GM21825 (cell line): ENCODE data around the gene KATNBL1.
"Not testable (repeated sequence)": the region's sequence is repeated elsewhere in the genome, so short reads cannot be mapped to it uniquely, and the experiment has no call there.

Source experiments
- ATAC-seq: cut with Tn5 transposase; IDR thresholded peaks from one replicate; pipeline ENCODE4 v1.9.1; 2021; ENCODE audit warnings: mild to moderate bottlenecking, moderate library complexity; ENCODE audit not compliant: unreplicated experiment

KATNBL1 gene

DNA sequence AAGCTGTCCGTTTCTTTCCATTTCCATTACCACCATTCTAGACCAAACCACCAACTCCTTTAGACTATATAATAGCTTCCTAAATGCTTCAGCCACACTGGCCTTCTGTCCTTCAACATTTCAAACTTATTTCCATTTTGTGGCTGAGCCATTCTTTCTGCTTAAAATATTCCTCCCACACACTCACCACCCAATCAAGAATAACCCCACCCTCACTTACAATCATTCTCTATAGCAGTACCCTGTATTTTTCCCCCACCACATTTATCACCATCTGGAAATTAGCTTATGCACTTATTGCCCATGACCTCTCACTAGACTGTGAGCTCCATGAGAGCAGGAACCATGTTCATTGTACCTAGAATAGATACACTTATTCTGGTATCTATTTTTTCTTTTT lies 6.6 kb downstream of the KATNBL1 start:
- no peak for ATAC-seq

DNA sequence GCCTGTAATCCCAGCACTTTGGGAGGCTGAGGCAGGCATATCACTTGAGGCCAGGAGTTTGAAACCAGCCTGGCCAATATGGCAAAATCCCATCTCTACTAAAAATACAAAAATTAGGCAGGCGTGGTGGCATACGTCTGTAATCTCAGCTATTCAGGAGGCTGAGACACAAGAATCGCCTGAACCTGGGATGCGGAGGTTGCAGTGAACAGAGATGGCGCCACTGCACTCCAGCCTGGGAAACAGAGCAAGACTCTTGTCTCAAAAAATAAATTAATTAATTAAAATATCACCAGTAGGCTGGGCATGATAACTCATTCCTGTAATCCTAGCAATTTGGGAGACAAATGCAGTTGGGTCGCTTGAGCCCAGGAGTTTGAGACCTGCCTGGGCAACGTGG lies 16.6 kb downstream of the KATNBL1 start:
- ATAC-seq, result not testable (repeated sequence)

- ATAC-seq, result no peak
Measured at GRCh38 chr15:34188711-34189110, 21.2 kb downstream of the KATNBL1 start.

GRCh38 chr15:34185666-34186065 lies 24.2 kb downstream of the KATNBL1 start:
- no peak for ATAC-seq

DNA sequence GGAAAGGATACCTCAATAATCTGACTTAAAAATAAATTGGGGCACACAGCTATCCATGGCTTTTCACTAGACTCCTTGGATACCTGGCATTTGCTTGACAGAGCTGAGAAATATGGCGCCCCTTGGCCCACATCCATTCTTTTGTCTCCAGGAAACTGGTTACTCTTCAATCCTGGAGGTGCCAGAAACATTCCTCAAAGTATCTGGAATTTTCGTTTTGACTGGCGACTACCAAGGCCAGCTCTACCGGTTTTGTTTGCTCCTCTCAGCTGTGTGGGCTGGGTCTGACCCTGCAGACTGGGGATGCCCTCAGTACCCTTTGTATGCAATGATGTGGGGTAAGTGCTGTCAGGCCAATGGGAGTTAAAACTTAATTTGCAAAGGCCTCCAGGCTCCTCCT lies 27.0 kb downstream of the KATNBL1 start:
- no peak for ATAC-seq

DNA sequence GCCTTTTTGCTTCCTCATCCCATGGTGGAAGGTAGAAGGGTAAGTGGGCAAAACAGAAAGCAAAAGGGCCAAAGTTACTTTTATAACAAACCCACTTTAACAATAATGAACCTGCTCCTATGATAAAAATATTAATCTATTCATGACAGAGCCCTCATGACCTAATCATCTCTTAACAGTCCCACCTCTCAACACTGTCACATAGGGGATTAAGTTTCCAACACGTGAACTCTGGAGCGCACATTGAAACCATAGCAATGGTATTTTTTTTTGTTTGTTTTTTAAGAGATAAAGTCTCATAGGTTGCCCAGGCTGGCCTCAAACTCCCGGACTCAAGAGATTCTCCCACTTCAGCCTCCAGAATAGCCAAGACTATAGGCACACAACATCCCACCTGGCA lies 30.7 kb downstream of the KATNBL1 start:
- no peak for ATAC-seq

- not testable (repeated sequence) for ATAC-seq
Measured at GRCh38 chr15:34165987-34166573, 43.8 kb downstream of the KATNBL1 start.

GRCh38 chr15:34161329-34161963 lies 48.5 kb downstream of the KATNBL1 start:
- ATAC-seq, result no peak

DNA sequence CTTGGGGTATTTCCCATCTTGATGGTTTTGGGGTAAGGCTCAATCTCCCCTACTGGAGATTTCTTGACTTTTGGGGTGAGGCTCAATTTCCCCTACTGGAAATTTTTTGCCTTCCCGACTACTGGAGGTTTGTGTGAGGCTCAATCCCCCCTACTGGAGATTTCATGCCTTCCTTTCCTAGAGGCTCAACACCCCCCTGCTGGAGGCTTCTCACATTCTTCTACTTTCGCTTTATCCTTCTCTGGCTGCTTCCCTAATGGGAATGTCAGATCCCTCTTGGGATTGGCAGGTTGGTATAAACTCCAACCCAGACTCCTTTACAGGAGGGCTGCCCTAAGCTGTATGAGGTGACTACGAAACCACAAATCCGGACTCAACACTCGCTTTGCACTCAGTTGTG lies 49.2 kb downstream of the KATNBL1 start:
- no peak for ATAC-seq

- no peak for ATAC-seq
Measured at GRCh38 chr15:34158355-34158754, 51.5 kb downstream of the KATNBL1 start.

DNA sequence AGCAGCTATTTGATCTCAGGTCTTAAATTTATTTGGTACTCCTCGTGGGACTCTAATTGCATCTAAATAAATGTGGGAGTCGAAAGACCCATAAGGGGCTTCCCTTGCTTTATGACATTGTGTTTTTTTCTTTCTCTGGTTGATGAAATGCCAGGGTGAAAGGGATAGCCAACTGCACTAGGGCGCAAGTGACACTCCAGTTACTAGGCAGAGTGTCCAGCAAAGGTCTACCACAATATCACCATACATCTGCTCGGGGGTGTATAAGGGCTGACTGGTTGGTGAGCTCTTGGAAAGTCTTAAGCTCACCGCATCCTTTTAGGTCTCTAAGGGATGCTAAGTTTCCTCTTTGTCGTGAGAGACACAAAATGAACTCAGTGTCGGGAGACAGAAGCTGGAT lies 54.0 kb downstream of the KATNBL1 start:
- ATAC-seq, result no peak

DNA sequence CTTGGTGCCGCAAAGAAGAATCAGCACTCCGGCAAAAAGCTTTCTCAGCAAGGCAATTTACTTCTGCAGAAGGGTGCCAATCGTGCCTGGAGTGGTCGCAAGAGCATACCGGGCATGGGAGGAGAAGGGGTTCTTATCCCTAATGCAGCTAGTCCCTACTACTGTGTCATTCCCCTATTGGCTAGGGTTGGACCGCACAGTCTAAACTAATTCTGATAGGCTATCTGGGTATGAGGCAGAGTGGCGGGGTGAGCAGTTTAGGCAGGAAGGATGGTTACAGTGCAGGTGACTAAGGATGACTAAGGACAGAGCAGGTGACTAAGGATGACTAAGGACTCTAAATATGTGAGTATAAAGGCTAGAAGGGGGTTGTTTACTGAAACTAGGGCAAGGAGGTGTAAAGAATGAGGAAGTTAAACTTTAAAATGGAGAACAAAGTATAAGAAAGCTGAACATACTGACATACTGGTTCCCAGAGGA lies 55.1 kb downstream of the KATNBL1 start:
- ATAC-seq, result no peak

DNA sequence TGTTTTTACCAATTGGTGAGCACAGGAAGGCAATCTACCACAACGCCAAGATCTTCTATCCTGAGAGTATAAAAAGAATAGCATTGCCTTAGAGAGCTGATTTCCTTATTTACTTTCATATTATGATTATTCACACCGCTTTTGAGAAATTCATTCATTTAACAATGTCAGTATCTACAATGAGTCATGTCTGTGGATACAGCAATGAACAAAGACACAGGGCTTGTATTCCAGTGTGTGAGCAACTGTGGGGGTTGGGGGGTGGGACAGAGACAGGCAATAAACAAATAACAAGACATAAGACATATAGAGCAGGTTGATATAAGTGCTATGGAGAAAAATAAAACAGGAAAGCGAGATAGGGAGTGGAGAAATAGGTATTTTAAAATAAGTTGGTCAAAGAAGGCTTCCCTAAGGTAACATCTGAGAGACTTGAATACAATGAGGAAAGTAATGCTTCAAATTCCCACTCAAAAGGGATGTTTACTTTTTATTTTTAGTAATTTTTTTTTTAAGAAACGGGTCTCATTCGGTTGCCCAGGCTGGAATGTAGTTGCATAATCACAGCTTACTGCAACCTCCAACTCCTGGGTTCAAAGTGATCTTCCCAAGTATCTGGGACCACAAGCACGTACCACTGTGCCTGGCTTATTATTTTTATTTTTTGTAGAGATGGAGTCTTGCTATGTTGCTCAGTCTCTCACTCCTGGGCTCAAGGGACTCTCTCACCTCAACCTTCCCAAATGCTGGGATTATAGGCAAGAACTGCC lies 62.3 kb downstream of the KATNBL1 start:
- no peak for ATAC-seq

DNA sequence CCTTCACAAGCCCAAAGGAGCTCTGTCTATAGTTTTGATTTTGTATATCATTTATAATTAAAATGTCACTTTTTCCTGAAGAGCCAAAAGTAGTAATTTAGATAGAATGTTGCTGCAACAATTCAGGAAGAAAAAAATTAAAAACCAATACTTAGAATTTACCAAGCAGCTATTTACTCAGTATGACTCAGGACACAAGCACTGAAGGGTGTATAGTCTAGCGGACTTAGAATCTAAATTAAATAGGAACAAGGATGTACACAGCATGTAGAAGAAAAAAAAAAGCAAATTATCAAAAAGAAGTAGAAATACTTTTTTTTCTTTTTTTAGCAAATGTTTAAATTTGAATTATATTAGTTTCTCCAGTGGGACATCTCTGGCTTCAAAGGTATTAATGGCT lies 76.4 kb downstream of the KATNBL1 start:
- no peak for ATAC-seq

DNA sequence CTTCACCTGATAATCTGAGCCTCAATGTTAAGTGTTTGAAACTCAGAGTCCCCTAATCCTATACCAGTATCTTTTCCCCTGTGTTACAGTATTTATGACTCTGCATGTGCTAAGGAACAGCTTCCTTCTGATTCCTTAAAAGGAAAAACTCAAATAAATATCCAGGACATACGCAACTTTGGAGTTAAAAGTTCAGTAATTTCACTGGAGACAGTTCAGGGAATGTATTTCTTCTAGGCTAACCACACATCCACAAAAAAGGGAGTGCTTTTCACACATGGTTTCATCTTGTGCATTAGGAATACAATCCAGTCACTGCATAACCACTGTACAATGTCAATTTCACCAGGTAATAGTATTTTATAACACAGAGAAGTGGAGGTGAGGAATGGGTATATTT lies 77.0 kb downstream of the KATNBL1 start:
- no peak for ATAC-seq

- ATAC-seq, result no peak
Measured at GRCh38 chr15:34128898-34129297, 81.0 kb downstream of the KATNBL1 start.

DNA sequence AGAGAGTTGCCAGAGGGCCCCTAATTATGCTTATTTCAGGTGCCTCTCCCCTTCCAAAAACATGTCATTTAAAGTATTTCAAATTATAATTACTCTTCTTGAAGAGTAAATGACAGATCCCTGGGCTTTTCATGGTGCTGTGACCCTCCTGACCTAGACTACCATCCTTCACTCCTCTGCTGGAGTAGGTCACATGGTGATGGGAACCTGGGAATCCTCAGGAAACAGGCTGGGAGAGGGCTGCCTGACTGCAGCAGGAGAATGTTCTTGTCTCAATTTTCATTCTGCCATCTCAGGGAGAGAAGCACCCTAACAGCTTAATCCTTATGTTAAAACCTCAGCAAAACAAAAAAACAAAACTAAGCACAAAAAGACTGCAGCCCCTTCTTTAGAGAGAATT lies 83.4 kb downstream of the KATNBL1 start:
- no peak for ATAC-seq

DNA sequence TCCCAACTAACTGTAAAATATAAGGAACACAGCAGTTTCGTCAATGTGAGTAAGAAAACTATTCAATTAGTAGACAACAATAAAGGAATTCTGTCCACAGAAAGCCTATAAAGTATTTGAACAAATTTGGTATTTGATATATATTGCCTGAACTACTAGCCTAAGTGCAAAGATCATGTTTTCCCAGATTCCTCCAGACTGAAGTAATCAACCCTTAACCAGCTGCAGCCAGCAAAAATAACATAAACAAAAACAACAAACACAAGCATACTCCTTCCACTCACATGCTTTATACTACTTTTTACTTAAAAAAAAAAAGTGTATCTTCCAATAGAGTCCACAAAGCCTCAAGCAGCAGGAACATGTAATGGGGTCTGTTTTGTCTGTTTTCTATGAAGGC lies 84.0 kb downstream of the KATNBL1 start:
- no peak for ATAC-seq

DNA sequence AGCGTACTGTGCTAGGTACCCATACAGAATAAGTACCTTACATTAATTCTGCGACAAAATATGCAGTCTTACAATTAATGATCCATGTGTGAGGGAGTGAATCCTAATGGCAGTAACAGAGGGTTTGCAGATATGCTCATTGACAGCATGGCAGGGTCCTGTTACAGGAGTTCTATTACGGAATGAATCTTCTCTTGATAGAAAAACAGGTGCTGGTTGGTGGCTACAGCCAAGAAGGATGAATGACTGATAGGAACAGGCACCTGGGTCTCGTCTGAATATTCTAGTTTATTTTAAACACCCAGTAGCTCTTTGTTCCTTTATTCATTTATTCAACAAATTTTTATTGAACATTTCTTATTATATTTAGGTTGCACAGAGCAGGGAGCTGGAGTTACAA lies 85.2 kb downstream of the KATNBL1 start:
- no peak for ATAC-seq

GRCh38 chr15:34122771-34123183 lies 87.1 kb downstream of the KATNBL1 start:
- no peak for ATAC-seq

- ATAC-seq, result not testable (repeated sequence)
Measured at GRCh38 chr15:34121786-34122185, 88.1 kb downstream of the KATNBL1 start.

- not testable (repeated sequence) for ATAC-seq
Measured at GRCh38 chr15:34120420-34120819, 89.5 kb downstream of the KATNBL1 start.
